Measurements from ENCODE around the gene CRACR2A. TPM values are rescaled to one million over a fixed set of nuclear protein-coding genes. Genes with fewer than 3 reads are reported as not detected.

Gene CRACR2A
- total and polyA plus RNA-seq, 2 of the 8 experiments (the other 6 are each of a cell fraction or from before 2014, with no cell fraction given): 0.85 to 3.2 TPM

- H3K23ac ChIP-seq (ENCODE audit: insufficient read length): no peak overlapping the region
- H3K4me2 ChIP-seq (ENCODE audit: insufficient read depth in 1 of 2, low read depth in 2 of 2, low read length in 2 of 2): no peak overlapping the region; a peak in 1 of 4 replicates
- H3K9ac ChIP-seq (replicated peaks in 1 of 4; ENCODE audit: extremely low read depth in 1 of 4, low read depth in 3 of 4, low read length in 3 of 4): no peak overlapping the region
- no peaks in the 10 kb centered on the region for H3K79me2 ChIP-seq (ENCODE audit: control insufficient read depth in 1 of 2, insufficient read depth in 2 of 2, low read length in 2 of 2)
- no peak overlapping the region for H4K5ac ChIP-seq (ENCODE audit: insufficient read length, low read depth, low read length)
- H3K23me2 ChIP-seq (ENCODE audit: low read depth, low read length): no peaks in the 10 kb centered on the region
- no peak for DNase-seq (ENCODE audit: low read depth in 1 of 2, low spot score in 2 of 2)
- H3K9me3 ChIP-seq (ENCODE audit: insufficient read depth in 2 of 2, low read depth in 1 of 2, low read length in 1 of 2): 0 out of 4 replicates have a peak, but pooled peaks cover 0 to 3% of the 10 kb centered on the region in 2 experiments
- no peak overlapping the region for H4K91ac ChIP-seq (replicated peaks; ENCODE audit: insufficient read length, low read length)
- H2BK20ac ChIP-seq (ENCODE audit: low read length): no peak overlapping the region
- ChIA-PET POLR2A (ENCODE audit: partially characterized antibody) (no interaction called here), CTCF (ENCODE audit: partially characterized antibody) (interaction anchor here (2.1 to 3.3 kb wide), 2 partner anchors 14 to 477 kb away, joined by 7 to 16 read pairs; no protein-coding TSS in a partner anchor)
- H3K56ac ChIP-seq (replicated peaks; ENCODE audit: insufficient read length, low read depth, low read length): no peak overlapping the region
- no peaks in the 10 kb centered on the region for H3K36me3 ChIP-seq (ENCODE audit: control insufficient read depth in 2 of 4, insufficient read depth in 4 of 4, low read length in 3 of 4)
- no peaks in the 10 kb centered on the region for H3K79me1 ChIP-seq (ENCODE audit: low read depth, low read length)
- no peak overlapping the region for H2AFZ ChIP-seq (ENCODE audit: low read length)
- H3K14ac ChIP-seq (ENCODE audit: insufficient read length): no peak overlapping the region
- H3K4ac ChIP-seq (replicated peaks; ENCODE audit: insufficient read length, low read depth, low read length): no peak overlapping the region
- no peaks in the 10 kb centered on the region for H3K27me3 ChIP-seq (replicated peaks in 1 of 4; ENCODE audit: control insufficient read depth in 3 of 4, extremely low read depth in 1 of 4, insufficient read depth in 3 of 4, low read length in 3 of 4)
- H3K4me1 ChIP-seq (replicated peaks in 1 of 4; ENCODE audit: control insufficient read depth in 3 of 4, insufficient read depth in 4 of 4, low read length in 3 of 4): peaks cover 0 to 9% (median 4%) of the 10 kb centered on the region in 4 experiments; a peak in 3 of 7 replicates
- H2BK120ac ChIP-seq (replicated peaks; ENCODE audit: low read depth, low read length): no peak overlapping the region
- no peak overlapping the region for H2BK5ac ChIP-seq (ENCODE audit: low read depth, low read length)
- no peak overlapping the region for H3K18ac ChIP-seq (ENCODE audit: extremely low read depth, low read length)
- WGBS, 2 experiments (ENCODE audit: extremely low coverage in 1 of 2, insufficient coverage in 1 of 2, insufficient read length in 1 of 2, insufficient replicate concordance in 2 of 2, low coverage in 1 of 2, low lambda C conversion rate in 2 of 2, missing lambda C conversion rate in 1 of 2): 94% methylated on average over 2 of the region's 2 CpGs; no CpG with 5 or more reads in 1 of the 2 experiments
- TF ChIP-seq SP1 (IDR thresholded peaks at IDR 0.05; ENCODE audit: low read depth, low read length) (no peak), CTBP2 (IDR thresholded peaks at IDR 0.05; ENCODE audit: borderline replicate concordance, insufficient read depth, insufficient read length, low read length) (no peak), PHF8 (conservative IDR thresholded peaks at IDR 0.05; ENCODE audit: low read depth, low read length) (no peak), SIX5 (IDR thresholded peaks at IDR 0.05; ENCODE audit: low read depth, low read length) (no peak), SIRT6 (IDR thresholded peaks at IDR 0.05; ENCODE audit: low read length) (no peak)
- no peak overlapping the region for H3K27ac ChIP-seq (ENCODE audit: low read depth, low read length)
- no peak overlapping the region for H2BK15ac ChIP-seq (ENCODE audit: low read length)
- no peaks in the 10 kb centered on the region for H4K20me1 ChIP-seq (replicated peaks in 1 of 2; ENCODE audit: control insufficient read depth in 1 of 2, insufficient read depth in 2 of 2, low read length in 2 of 2)
- no peak overlapping the region for H2BK12ac ChIP-seq (ENCODE audit: low read depth, low read length)
- H2AK5ac ChIP-seq (ENCODE audit: low read depth, low read length): no peak overlapping the region
- FAIRE-seq: no peak
- H4K8ac ChIP-seq (ENCODE audit: extremely low read depth, insufficient read depth, low read length): no peak overlapping the region
- no peak overlapping the region for H3K4me3 ChIP-seq (ENCODE audit: extremely low read depth in 1 of 4, insufficient read depth in 2 of 4, low read depth in 3 of 4, low read length in 4 of 4)
Measured at GRCh38 chr12:3790642-3791041, 37.7 kb upstream of the CRACR2A start.
